HG03571 (cell line): ENCODE results near the gene HNRNPR.
"Not testable (repeated sequence)": the region's sequence is repeated elsewhere in the genome, so short reads cannot be mapped to it uniquely, and the experiment has no call there.

Experiments
- ATAC-seq: cut with Tn5 transposase; IDR thresholded peaks from one replicate; pipeline ENCODE4 v1.9.1; 2021; ENCODE audit not compliant: unreplicated experiment

The HNRNPR gene

DNA sequence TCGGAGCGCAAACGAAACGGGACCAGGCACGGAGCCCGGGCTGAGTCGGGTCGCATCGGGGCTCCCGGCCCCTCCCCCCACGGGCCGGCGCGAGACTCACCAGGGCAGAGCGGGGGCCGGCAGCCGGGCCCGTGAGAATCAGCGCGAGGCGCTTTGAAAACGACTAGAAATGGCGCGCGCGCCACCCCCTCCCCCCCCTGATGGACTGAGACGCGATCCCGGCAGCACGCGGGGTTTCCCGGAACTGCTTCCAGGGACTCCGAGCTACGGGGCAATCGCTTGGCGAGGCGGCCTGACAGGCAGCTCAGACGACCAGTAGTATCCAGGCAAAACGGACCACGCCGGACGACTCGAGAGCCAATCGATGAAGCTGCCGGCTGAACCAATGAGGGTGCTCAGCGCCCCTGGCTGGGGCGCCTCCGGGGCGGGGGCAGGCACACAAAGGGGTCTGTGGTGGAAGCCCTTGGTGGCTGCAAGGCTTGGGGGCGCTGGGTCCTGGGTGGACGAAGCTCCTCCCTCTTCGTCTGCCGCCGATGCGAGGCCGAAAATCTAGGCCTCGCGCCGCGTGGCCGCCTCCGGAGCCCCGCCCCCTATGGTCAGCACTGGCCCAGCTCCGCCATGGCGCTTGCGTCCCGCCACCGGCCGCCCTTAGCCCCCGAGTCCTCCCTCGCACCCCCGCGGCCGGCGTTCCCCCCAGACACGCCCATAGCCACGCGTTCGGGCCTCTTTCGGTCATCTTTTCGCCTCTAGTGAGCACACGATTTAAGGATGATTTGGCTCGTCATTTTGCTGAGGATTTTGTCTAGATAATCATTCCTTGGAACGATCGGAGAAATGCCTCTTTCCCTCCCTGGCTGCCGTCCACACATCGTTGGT, at the start of gene HNRNPR:
Gene HNRNPR, minus strand, starts transcription at position 174 of the 876 bp plus-strand sequence. CDS start 3,276 bp downstream, outside the sequence.
- ATAC-seq = peak; percentile 95

DNA sequence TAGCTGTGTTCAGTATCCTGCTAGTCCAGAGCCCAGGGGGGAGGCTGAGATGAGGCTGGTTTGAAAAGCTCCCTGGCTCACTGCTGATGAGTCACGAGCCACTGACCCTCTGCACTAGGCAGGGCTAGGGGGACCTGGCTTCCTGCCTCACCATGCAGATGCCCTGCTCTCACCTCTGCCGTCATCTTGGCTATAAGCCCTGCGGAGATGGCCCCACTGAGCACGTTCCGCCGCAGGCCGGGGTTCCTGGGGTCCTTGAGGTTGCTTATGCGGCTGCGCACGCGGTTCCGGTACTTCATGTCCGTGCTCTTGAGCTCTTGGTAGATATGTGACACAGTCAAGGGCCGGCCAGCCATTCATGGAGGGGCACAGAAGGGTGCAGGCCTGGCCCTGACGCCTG, 49.6 kb upstream of the HNRNPR start:
- ATAC-seq = no peak

DNA sequence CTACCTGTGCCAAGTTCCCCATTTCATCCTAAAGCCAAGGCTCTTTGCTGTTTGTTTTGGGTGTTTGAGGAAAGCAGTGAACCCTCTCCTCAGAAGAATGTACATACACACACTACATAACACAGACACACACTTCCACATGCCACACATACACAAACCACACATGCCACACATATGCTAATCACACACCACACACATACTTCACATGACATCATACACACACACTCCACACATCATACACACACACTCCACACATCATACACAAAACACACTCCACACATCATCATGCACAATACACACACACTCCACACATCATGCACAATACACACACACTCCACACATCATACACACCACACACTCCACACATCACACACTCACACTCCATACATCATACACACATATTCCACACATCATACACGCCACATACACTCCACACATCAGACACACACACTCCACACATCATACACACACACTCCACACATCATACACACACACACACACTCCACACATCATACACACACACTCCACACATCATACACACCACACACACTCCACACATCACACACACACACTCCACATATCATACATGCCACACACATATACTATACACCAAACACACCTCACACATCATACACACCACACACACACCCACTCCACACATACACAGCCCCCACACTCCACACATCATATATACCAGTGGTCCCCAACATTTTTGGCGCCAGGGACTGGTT, 48.2 kb upstream of the HNRNPR start:
- ATAC-seq = no peak

DNA sequence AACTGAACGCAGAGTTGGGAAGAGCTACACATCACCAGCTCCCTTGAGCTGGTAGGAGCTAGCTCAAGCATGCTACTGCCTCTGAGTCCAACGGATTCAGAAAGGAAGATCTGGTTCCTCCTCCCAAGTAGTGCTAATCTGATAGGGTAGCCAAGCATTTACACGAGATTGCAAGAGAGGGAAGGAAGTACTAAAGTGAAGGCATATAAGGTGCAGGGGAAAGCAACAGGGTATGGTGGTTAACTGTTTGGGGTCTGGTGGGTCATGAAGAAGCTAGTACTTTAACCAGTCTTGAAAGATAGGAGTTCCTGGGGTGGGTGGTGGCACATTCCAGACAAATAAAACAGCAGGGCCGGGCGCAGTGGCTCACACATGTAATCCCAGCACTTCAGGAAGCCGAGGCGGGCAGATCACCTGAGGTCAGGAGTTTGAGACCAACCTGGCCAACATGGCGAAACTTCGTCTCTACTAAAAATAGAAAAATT, 45.8 kb upstream of the HNRNPR start:
- ATAC-seq = no peak

GRCh38 chr1:23387494-23387893, 43.4 kb upstream of the HNRNPR start:
- ATAC-seq = no peak

- ATAC-seq = no peak
Observed at GRCh38 chr1:23385119-23385621, 41.1 kb upstream of the HNRNPR start.

GRCh38 chr1:23384312-23385058, 40.4 kb upstream of the HNRNPR start:
- no peak for ATAC-seq

DNA sequence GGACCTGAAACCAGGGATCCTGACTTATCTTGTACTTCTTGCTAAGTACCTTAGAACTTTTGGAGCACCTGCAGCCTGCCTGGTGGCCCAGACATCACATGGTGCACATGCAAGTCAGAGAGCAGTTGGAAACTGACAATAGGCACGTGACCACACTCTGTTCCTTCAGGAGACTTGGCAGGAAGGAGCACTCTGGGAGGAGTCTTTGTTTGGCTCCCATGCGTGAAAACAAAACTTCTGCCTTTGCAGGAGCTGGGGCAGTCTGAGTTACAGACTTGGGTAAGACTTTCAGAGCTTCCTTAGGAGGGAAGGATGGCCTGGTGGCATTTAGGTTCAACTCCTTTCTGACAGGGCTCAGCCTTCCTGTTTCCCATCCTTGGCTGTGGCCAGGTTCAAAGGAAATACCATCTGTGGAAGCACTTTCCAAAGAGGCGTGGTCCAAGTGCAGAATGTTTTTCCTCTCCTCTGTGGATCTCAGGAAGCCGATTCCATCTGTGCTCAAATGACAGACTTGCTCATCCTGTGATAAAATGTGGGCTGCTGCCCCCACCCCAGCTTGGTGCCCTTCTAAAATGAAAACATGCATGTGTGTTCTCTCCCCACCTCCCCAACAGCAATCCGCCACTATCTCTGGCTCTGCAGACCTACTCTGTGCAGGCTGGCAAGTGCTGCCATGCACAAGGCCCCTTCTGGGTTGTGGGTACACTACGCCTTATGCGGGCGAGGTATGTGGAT, 39.7 kb upstream of the HNRNPR start:
- no peak for ATAC-seq

DNA sequence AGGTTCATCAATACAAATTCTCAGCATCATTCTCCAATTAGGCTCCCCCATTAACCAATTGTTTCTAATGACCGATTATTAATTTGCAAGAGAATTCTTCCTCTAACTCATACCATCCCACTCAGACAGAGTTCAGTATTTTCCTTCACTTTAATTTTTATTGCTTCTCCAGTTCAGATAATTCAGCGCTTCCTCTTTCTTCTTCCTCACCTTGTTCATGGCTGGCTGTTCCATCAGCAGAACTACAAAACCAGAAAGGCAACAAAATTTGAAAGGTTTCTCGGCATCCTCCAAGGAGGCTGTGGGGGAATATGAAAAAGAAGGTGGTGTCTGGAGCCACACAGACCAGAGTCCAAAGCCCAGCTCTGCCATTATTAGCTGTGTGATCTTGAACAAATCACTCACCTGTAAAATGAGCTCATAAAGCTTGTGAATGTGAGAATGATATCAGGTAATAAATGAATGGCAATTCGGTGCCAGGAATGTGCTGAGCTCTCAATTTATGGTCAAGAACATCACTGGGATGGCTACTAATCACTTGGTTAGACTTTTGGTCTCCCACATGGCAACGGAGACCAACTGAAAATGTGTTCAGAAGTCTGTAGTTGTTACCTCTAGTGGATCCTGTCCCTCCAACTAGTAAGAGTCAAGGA, 37.3 kb upstream of the HNRNPR start:
- no peak for ATAC-seq

DNA sequence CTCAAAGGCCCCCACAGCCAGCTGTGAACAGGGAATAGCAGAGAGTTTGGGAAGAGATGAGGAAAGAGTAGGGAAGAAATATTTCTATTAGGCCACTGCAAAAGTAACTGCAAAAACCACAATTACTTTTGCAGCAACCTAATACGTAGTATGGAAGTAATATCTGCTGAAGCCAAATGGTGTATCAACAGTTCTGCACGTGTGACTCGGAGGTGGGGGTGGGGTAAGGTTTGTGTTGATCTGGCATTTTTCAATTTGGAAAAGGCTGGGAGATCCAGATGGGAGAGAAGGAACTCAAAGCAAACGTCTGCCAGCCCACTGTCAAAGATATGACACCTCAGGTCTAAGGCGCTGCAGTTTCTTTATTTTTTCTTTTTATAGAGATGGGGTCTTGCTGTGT, 36.6 kb upstream of the HNRNPR start:
- no peak for ATAC-seq

DNA sequence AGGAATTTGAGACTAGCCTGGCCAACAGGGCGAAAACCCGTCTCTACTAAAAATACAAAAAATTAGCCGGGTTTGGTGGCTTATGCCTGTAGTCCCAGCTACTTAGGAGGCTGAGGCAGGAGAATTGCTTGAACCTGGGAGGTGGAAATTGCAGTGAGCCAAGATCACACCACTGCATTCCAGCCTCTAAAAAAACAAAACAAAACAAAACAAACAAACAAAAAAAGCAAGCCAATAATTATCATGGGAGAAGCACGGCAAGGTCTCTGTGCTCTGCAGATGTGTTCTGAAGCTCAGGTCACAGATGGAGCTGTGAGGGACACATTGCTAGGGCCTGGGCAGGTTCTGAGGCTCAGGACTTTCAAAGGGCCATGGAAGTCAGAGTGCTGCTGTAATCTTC, 36.2 kb upstream of the HNRNPR start:
- ATAC-seq = not testable (repeated sequence)

- no peak for ATAC-seq
Observed at GRCh38 chr1:23376890-23377811, 33.1 kb upstream of the HNRNPR start.

- ATAC-seq = not testable (repeated sequence)
Observed at GRCh38 chr1:23374079-23374735, 30.1 kb upstream of the HNRNPR start.

DNA sequence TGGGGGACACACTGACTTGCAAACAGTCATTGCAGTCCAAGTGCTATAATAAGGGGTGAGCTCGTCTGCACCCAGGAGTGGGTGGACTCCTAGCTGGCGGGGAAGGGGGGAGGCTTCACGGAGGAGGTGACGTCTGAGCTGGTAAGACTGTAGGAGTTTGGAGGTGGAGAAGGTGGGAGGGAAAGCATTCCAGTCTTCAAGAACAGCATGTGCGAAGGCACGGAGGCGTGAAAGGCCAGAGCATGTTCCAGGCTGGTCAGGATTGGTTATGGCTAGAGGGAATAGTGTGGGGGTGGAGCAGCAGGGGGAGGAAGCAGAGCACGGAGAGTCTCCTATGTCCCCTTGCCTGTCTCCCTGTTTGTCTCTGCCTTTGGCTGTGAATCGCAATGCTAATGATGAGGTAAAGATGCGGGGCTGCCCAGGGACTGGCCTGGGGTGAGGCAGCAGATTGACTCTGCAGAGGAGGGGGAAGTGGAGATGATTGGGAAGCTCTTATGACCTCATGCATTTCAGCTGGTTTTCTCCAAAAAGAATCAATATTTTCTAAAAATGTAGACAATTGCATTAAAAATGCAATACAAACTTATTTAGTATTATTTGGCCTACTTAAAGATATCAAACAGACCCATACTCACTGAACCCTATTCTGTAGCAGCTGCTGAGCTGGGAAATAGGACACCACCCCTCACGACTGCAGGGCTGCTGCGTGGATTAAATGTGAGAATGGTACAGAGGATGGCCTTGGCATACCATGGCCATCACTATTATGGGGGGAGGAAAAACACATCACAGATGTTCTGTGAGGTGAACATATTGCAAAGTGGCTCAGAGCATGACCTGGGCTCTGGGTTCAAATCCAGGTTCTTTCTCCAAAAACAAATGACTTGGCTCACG, 28.1 kb upstream of the HNRNPR start:
- ATAC-seq = no peak

- ATAC-seq = no peak
Observed at GRCh38 chr1:23370709-23371584, 26.9 kb upstream of the HNRNPR start.

DNA sequence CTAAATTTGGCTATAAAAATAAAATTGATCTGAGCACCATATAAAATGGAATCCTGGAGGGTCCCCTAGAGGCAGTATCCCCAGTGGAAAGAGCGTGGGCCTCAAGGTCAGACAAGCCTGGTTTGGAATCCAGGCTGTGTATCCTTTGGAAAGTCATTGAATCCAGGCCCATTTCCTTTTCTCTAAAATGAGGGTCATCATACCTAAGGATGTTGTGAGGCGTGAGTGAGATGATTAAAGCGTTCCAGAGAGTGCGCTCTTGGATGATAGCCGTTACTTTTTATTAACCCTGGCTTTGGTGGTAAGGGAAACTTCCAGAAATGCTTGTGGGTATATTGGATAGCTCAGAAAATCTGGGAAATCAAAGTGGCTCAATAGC, 26.2 kb upstream of the HNRNPR start:
- no peak for ATAC-seq
